GM10847 (cell line): ENCODE results near the gene ZNF467.

Experiments used
- POLR2A ChIP-seq: IDR thresholded peaks from 2 replicates; pipeline ENCODE4 v1.6.1; 2011; ENCODE audit not compliant: insufficient read length; ENCODE audit errors: extremely low read depth

Gene ZNF467

GRCh38 chr7:149773446-149774236 lies at the start of gene ZNF467:
Gene ZNF467, minus strand, starts transcription at chr7:149773588. Its CDS starts 2,556 bp downstream, at chr7:149771032.
- TF ChIP-seq POLR2A = no peak

GRCh38 chr7:149822353-149822943 lies 49.1 kb upstream of the ZNF467 start:
- TF ChIP-seq POLR2A = no peak

- no peak for TF ChIP-seq POLR2A
Measured at GRCh38 chr7:149821191-149822148, 48.1 kb upstream of the ZNF467 start.

- no peak for TF ChIP-seq POLR2A
Measured at GRCh38 chr7:149820622-149821190, 47.3 kb upstream of the ZNF467 start.

GRCh38 chr7:149819961-149820340 lies 46.6 kb upstream of the ZNF467 start:
- TF ChIP-seq POLR2A = no peak

GRCh38 chr7:149819141-149819960 lies 46.0 kb upstream of the ZNF467 start:
- no peak for TF ChIP-seq POLR2A

- TF ChIP-seq POLR2A = no peak
Measured at GRCh38 chr7:149818536-149818840, 45.1 kb upstream of the ZNF467 start.

GRCh38 chr7:149817836-149818535 lies 44.6 kb upstream of the ZNF467 start:
- no peak for TF ChIP-seq POLR2A

- no peak for TF ChIP-seq POLR2A
Measured at GRCh38 chr7:149817301-149817771, 43.9 kb upstream of the ZNF467 start.

- no peak for TF ChIP-seq POLR2A
Measured at GRCh38 chr7:149816794-149817193, 43.4 kb upstream of the ZNF467 start.

GRCh38 chr7:149816267-149816751 lies 42.9 kb upstream of the ZNF467 start:
- no peak for TF ChIP-seq POLR2A

GRCh38 chr7:149815661-149816266 lies 42.4 kb upstream of the ZNF467 start:
- no peak for TF ChIP-seq POLR2A

GRCh38 chr7:149815121-149815520 lies 41.7 kb upstream of the ZNF467 start:
- no peak for TF ChIP-seq POLR2A

- no peak for TF ChIP-seq POLR2A
Measured at GRCh38 chr7:149814494-149814893, 41.1 kb upstream of the ZNF467 start.
